GM06990 (cell line): Measurements from ENCODE around the gene RNF175.

ENCODE experiments used
- DNase-seq: peaks from one replicate; pipeline ENCODE4 v3.0.0-alpha.2; 2011; ENCODE audit not compliant: insufficient read length; ENCODE audit errors: extremely low read depth
- H3K27me3 ChIP-seq: replicated peaks from 2 replicates; pipeline ENCODE4 v1.6.0; 2011; ENCODE audit warnings: low read length; ENCODE audit not compliant: control insufficient read depth, insufficient read depth
- H3K36me3 ChIP-seq: 2 replicates; pipeline ENCODE4 v1.5.1; 2011; ENCODE audit warnings: low read length; ENCODE audit not compliant: control insufficient read depth, insufficient read depth
- H3K4me3 ChIP-seq: replicated peaks from 2 replicates; pipeline ENCODE4 v1.5.1; 2011; ENCODE audit warnings: low read depth, mild to moderate bottlenecking, control low read depth, low read length
- CTCF ChIP-seq: IDR thresholded peaks from 2 replicates; pipeline ENCODE4 v1.5.1; 2011; ENCODE audit warnings: low read length, control low read depth, mild to moderate bottlenecking, inconsistent platforms; ENCODE audit not compliant: insufficient read depth, poor library complexity, severe bottlenecking

RNF175 gene

GRCh38 chr4:153755186-153755585 lies 4.6 kb downstream of the RNF175 start:
- H3K4me3 ChIP-seq: no peak overlapping the region
- no peaks in the 10 kb centered on the region for H3K36me3 ChIP-seq
- DNase-seq: no peak
- H3K27me3 ChIP-seq: peaks cover 3% of the 10 kb centered on the region
- no peak for TF ChIP-seq CTCF

GRCh38 chr4:153750197-153750817 lies 9.5 kb downstream of the RNF175 start:
- peak; percentile 75 for TF ChIP-seq CTCF
- DNase-seq: peak; percentile 9
- Histone ChIP-seq H3K36me3 (no peaks in the 10 kb centered on the region), H3K27me3 (peaks cover 1% of the 10 kb centered on the region), H3K4me3 (no peak overlapping the region)

- no peaks in the 10 kb centered on the region for H3K36me3 ChIP-seq
- no peak overlapping the region for H3K4me3 ChIP-seq
- no peak for TF ChIP-seq CTCF
- peaks cover 1% of the 10 kb centered on the region for H3K27me3 ChIP-seq
- no peak for DNase-seq
Observed at GRCh38 chr4:153748378-153748777, 11.4 kb downstream of the RNF175 start.

- no peak for TF ChIP-seq CTCF
- no peaks in the 10 kb centered on the region; the same call in none of the 2 replicates for H3K27me3 ChIP-seq
- DNase-seq: no peak
- H3K4me3 ChIP-seq: no peak overlapping the region
- H3K36me3 ChIP-seq: no peaks in the 10 kb centered on the region
Observed at GRCh38 chr4:153747406-153747955, 12.3 kb downstream of the RNF175 start.

- H3K4me3 ChIP-seq: no peak overlapping the region
- TF ChIP-seq CTCF: no peak
- no peak for DNase-seq
- H3K27me3 ChIP-seq: no peaks in the 10 kb centered on the region; the same call in 1 of the 2 replicates
- H3K36me3 ChIP-seq: no peaks in the 10 kb centered on the region
Observed at GRCh38 chr4:153745651-153746050, 14.2 kb downstream of the RNF175 start.
